WTC11 (cell line): ENCODE measurements around the gene PGM2L1.

ENCODE experiments used
- CTCF ChIP-seq: fragments of 200-600 bp; IDR thresholded peaks from 2 replicates; pipeline ENCODE4 v1.8.0; 2022; ENCODE audit warnings: antibody characterized with exemption
- EMX1 ChIP-seq: fragments of 250-450 bp; sonication (Bioruptor Pico); IDR thresholded peaks from 2 replicates; pipeline ENCODE4 v1.8.0; 2021; ENCODE audit warnings: mild to moderate bottlenecking
- ERG ChIP-seq: fragments of 250-450 bp; sonication (Bioruptor Pico); IDR thresholded peaks from 2 replicates; pipeline ENCODE4 v1.8.0; 2021; ENCODE audit warnings: mild to moderate bottlenecking
- FOXJ3 ChIP-seq: sonication (generic); formaldehyde crosslinking; IDR thresholded peaks from 2 replicates; pipeline ENCODE4 v1.9.0; 2021; ENCODE audit warnings: missing genetic modification reagents, mild to moderate bottlenecking, borderline replicate concordance
- RELA ChIP-seq: sonication (generic); formaldehyde crosslinking; IDR thresholded peaks from 2 replicates; pipeline ENCODE4 v1.8.1; 2022; ENCODE audit warnings: missing genetic modification reagents, mild to moderate bottlenecking, borderline replicate concordance
- ZNF263 ChIP-seq: sonication (generic); formaldehyde crosslinking; IDR thresholded peaks from 2 replicates; pipeline ENCODE4 v1.8.1; 2022; ENCODE audit warnings: low read depth, mild to moderate bottlenecking, moderate library complexity, missing genetic modification reagents

- no peak for TF ChIP-seq ZNF263 (CRISPR knock-in tag)
- TF ChIP-seq CTCF: no peak
- TF ChIP-seq FOXJ3 (CRISPR knock-in tag): no peak
- TF ChIP-seq ERG: no peak
- TF ChIP-seq EMX1: no peak
- no peak for TF ChIP-seq RELA
Observed at GRCh38 chr11:74338963-74339362, 59.3 kb downstream of the PGM2L1 start.
